NCI-H446 treated with DMSO at 0.1 percent for 48 hours (cell line): ENCODE results near the gene SEC14L2.
A peak's percentile ranks its signal among the peaks of the same experiment; 100 is the strongest.

ENCODE experiments used
- DNase-seq: peaks from one replicate; lab custom pipeline; 2025; lab: John Stamatoyannopoulos, UW

Gene SEC14L2

DNA sequence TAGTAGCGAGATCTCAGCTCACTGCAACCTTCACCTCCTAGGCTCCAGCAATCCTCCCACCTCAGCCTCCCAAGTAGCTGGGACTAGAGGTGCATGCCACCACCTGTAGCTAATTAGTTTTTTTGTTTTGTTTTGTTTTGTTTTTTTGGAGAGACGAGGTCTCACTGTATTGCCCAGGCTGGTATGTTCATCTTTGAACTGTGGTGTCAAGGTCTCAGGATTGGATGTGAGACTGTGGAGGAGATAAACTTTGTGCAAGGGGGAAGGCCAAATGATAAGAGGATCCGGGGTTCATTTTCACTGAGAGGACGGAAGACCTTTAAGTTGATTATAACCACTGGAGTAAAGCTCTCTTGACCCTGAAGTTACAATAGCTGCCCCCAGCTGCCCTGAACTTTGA lies 8.9 kb downstream of the SEC14L2 start:
- no peak for DNase-seq

DNA sequence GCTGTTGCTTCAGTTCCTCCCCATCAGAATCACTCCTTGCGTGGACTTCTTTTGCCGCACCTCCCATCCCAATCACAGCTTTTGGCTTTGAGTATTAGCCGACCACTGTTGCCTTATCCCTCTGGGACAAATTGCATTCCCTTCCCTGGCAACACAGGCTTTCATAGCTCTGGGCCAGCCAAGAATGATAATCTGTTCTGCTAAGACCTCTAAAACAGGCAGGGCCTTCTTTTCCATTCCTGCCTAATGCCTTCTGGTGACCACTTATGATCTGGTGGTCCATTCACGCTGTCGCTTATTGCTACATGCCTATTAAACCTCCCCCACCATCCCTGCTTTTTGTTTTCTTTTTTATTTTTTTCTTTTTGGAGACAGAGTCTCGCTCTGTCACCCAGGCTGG lies 9.6 kb downstream of the SEC14L2 start:
- DNase-seq: no peak

DNA sequence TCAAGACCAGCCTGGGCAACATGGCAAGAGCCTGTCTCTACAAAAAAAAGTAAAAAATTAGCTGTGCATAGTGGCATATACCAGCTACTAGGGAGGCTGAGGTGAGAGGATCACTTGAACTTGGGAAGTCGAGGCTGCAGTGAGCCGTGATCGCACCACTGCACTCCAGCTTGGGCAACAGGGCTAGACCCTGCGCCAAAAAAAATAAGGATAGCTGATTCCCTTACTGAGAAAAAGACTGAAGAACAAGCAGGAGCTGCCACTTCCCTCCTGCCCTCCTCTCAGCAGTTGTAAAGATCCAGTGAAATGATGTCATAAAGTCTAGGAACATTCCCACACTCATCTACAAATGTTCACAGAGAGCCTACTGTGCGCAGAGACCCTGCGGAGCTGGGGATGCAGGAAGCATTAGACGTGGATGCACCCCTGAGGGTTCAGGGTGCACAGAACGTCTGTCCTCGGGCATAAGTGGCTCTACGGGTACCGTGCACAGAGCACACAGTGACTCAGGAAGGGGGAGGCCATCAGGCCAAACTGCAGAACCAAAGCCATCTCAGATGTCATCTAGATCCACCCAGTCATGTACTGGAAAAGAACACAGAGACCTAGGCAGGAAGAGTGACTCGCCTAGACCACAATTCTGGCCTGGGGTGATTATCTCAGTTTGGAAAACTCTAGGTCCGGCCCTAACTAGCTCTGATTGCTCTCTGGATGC lies 11.7 kb downstream of the SEC14L2 start:
- no peak for DNase-seq

DNA sequence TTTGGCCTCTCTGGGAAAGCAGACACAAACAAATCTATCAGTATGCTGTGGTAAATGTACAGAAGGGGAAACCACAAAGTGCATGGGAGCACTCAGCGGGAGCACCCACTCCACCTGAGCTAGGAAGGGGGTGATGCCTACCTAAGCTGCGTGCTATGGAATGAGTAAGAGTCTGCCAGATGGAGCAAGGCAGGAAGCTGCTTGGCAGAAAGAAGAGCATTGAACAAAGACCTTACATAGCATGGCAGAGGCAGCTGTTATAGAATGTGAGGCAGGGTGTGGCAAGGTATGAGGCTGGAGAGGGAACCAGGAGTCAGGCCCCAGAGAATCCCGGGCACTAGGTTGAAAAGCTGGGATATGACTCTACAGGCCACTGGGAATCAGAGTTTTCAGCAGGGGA lies 15.0 kb downstream of the SEC14L2 start:
- DNase-seq: no peak

DNA sequence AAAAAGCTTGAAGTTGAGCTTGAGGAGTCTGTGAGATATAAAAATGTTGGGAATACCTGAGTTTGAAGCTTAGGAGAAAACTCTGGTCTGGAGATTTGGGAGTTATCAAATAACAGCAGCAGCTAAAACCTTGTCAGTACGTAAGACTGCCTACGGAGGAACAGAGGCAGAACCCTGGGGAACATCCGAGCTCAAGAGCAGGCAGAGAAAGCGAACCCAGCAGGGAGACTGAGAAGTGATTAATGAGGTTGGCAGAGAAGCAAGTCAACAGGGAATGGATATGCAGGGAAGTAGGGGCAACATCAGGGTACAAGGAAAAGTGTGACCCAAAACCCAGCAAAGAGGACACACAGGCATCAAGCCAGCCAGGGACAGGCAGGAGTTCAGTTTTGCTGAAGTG lies 16.2 kb downstream of the SEC14L2 start:
- no peak for DNase-seq

DNA sequence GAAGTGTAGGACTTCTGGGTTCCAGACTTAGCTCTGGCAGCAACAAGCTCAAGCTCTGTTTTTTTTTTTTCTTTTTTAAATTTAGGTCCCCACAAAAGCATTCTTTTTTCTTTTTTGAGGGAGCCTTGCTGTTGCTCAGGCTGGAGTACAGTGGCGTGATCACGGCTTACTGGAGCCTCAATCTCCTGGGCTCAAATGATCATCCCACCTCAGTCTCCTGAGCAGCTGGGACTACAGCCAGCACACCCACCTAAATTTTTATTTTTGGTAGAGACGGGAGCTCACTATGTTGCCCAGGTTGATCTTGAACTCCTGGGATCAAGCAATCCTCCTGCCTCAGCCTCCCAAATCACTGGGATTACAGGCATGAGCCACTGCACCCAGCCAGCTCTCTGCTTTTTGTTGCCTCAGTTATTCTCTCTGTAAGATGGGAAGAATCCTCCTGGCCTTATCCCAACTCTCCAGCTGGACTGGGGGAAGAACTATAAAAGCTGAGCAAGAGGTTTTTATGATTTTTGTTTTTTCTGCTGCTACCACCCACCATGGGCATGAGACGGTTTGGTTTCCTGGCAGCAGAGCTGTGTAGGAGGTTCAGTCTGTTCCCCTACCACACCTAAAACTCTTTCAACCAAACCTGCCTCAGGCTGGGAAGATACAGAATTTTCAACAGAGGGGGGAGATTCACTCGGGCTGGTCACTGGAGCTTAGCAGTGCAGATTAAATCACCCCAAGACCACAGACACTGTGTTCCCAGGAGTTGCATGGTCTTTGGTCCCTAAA lies 17.1 kb downstream of the SEC14L2 start:
- DNase-seq: no peak

DNA sequence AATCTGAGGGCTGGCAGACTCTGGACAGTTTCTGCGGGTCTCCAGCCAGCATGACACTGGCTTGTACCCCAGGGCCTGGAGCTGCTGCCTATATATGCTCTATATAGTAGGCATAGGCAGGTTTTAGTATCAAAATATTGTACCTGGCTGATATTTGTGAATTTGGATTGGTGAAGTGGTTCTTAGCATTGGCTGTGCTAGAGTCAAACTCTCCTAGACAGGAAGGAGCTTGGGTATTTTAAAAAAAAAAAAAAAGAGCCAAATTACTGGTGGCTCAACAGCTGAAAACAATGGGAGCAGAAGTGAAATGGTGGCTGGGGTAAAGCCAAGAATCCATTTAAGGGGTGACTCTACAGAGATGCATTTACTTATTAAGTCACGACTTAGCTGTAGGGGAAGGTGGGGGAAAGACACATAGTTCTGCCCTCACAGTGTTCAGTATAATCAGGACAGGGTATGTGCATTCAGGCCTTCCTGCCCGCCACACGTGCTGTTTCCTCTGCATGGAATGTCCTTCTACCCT lies 17.8 kb downstream of the SEC14L2 start:
- no peak for DNase-seq

DNA sequence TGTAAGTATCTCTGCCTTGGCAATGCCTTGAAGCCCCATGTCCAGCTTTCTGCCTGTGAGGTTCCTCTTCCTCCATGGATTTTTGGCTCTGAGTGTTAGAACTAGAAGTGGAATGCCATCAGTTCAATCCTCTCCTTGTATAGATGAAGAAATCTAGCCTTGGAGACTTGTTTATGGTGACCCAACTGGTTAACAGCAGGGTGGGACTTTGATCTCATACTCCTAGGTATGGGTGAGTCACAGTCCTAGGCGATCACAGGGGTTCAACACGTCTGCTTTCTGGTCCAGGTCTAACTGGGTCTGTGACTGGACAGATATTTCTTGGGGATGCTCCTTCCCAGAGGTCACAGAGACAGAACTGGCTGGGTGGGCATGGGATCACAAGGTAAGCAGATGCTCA lies 19.6 kb downstream of the SEC14L2 start:
- no peak for DNase-seq

DNA sequence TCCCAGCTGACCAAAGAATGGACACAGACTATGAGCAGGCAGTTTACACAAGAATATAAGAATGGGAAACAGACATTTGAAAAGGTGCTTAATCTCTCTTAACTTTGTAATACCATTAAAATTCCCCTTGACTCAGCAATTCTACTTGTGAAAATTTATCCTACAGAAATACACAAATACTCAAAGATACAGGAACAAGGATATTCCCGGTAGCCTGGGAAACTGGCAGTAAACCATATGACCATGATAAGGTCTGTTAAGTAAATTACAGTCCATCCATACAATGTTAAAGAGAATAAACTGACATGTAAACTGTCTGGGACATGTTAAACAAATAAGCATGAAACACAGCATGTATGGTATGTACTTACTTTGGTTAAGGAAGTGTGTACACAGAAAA lies 20.0 kb downstream of the SEC14L2 start:
- no peak for DNase-seq

DNA sequence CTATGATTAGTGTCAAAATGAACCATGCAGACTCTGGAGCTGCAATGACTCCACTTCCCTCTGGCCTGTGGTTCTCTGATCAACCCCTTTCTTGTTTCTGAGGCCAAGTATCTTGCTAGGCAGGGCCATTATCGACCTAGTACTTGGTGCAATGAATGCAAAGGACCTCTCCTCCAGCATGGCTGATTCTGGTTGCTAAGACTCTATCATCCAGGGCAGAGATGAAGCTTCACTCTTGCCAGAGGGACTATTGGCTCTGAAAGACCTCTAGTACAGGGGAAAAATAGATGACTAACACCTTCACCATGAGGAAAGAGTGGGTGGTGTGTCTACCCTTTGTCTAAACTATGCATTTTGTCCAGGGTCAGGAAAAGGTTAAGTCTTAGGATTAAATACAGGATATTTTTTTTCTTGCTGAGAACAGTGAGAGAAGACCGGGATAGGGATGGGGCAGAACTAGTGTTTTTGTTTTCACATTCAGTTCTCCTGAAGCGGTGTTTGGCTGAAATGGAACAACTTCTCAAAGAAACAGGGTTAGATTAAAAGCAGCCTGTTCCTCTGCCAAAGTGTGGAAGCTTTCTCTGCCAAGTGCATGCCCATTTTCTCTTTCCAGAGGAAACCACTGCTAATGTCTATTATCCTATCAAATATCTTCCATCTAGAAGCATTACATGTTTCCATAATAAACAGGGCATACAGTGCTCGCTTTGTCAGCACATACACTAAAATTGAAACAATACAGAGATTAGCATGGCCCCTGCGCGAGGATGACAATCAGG lies 23.7 kb downstream of the SEC14L2 start:
- no peak for DNase-seq

DNA sequence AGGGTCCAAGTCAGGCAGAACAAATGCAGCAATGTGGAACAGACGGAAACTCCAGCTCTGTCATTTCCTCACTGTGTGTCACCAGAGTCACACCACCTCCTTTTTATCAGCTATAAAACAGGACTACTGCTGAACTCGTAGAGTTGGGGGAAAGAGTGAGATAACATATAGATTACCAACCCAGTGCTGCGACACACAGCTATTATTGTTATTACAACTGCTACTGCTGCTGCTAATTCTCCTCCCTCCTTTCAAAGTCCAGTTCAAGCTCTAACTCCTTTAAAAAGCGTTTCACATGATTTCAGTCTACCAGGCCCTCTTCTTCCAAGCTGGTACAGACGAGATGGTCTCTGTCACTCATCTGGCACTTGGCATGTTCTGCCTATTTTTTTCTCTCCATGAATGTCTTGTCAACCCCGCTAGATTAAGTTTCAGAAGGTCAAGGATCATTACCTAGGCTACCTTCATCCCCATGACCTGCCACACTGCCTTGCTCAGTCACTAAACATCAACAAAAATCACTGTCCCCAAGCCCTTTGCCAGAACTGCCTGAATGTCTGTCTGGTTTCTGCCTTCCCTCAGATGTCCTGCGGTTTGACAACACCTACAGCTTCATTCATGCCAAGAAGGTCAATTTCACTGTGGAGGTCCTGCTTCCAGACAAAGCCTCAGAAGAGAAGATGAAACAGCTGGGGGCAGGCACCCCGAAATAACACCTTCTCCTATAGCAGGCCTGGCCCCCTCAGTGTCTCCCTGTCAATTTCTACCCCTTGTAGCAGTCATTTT lies 25.1 kb downstream of the SEC14L2 start:
- no peak for DNase-seq

DNA sequence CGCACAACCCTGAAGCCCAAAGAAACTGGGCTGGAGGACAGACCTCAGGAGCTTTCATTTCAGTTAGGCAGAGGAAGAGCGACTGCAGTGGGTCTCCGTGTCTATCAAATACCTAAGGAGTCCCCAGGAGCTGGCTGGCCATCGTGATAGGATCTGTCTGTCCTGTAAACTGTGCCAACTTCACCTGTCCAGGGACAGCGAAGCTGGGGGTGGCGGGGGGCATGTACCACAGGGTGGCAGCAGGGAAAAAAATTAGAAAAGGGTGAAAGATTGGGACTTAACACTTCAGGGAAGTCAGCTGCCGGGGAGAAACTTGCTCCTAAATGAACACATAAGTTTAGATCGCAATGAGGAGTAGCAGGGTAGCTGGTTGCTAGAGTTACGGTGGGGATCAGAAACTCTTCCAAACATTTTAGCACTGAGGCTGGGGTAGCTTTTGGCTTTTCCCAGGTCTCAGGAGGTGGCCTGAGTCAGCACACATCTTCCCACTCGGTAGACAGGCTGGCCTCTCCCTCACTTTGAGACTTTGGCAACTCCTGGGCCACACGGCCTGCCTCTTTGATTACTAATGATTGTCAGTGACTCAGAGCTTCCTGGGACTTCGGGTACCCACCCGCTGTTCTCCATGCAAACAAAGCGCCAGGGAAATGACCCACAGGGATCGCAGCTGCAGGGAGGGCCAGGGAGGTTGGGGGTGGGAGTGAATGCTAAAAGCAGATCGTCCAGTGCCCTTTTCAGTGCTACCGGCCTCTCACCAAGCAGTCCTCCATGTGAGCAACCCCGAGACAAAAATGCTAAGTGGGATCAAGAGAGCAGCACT lies 25.9 kb downstream of the SEC14L2 start:
- peak; percentile 56 for DNase-seq

DNA sequence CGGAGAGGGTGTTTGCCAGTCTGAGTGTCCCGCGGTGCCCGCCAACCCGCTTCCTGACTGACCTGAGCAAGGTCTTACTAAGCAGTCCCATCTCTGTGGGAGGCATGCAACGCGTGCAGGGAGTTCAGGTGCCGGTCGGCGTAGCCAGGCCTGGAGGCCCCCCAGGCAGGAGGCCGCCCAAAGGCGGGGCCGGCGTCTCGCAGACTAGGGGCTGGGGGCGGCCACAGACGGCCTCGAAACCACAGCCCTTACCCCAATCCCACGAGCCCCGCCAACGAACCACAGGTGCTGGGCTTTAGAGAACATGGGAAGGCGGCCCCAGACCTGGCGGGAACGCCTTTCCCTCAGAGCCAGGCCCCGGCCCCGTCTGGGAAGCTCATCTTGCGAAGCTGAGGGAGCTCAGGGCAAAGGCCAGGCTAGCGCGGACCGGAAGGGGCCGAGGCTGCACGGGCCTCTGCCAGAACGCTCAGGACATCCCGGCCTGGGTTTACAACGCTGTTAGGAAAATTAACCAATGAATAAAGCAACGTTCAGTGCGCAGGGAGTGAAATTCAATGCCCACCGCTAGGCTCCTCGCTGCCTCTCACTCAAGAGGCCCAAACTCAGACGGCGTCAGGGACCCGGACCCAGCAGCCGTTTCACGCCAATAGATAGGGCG lies 26.6 kb downstream of the SEC14L2 start:
- DNase-seq: no peak

DNA sequence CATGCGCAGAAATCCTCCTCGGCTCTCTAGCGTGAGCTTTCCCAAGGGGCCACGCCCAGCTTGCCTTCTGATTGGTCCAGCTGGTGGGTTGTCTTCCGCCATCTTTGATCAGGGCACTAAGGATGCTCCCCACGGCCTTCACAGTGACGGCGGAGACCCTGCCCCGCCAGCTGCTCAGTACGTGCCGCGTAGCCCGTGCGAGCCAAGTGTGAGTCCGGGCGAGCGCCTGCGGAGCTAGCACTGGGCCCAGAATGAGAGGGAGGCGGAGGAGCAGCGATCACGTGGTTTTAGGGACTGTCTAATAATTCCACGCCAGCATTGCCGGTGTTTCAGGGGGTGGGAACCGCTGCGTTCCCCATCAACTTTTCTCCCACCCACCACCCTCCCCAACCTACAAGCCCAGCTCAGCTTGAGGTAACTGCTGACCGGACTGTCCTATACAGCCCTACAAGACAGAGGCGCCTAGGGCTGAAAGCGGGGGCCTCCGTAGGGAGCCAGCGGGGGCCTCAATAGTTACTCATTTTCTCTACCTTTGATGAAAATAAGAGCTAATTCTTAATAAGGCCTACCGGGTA lies 27.2 kb downstream of the SEC14L2 start:
- peak; percentile 100 for DNase-seq

DNA sequence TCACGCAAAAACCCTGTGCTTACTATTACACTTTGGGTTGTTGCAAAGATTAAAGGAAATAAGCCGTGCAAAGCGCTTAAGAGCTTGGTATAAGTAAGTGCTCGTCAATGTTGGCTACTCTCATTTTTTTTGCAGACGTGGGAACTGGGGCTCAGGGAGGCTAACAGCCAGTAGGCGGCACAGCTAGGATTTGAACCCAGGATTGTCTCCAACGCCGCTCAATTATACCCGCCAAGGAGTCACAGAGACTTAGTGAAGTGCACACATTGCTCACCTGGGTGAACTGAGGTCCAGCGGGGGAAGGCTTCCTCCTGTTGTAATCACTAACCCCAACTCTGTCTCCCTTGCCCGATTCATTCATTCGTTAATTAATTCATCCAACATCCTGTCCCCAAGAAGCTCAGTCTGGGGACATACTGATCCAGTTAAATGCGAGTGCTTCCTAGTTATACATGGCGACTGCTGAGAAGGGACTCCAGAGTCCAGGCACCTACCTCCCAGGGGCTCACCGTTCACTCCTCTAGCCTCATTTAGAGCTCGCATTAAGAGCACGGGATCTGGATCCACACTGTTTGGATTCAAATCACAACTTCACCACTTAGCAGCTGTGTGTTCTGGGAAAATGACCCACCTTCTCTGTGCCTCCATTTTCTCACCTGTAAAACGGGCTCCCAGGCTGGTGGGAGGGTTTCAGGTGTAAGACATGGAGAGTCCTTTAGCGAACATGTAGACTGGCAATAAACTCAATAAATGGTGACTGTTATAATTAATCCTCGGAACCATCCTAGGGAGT lies 27.9 kb downstream of the SEC14L2 start:
- no peak for DNase-seq

DNA sequence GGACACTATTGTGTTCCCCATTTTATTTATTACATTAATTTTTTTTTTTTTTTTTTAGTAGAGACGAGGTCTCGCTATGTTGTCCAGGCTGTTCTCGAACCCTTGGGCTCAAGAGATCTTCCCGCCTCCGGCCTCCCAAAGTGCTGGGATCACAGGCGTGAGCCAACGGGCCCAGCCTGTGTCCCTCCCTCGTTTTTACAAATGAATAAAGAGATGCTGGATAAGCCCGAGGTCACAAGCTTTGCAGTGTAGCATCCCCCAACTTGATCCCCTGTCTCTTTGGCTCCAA lies 28.5 kb downstream of the SEC14L2 start:
- no peak for DNase-seq

DNA sequence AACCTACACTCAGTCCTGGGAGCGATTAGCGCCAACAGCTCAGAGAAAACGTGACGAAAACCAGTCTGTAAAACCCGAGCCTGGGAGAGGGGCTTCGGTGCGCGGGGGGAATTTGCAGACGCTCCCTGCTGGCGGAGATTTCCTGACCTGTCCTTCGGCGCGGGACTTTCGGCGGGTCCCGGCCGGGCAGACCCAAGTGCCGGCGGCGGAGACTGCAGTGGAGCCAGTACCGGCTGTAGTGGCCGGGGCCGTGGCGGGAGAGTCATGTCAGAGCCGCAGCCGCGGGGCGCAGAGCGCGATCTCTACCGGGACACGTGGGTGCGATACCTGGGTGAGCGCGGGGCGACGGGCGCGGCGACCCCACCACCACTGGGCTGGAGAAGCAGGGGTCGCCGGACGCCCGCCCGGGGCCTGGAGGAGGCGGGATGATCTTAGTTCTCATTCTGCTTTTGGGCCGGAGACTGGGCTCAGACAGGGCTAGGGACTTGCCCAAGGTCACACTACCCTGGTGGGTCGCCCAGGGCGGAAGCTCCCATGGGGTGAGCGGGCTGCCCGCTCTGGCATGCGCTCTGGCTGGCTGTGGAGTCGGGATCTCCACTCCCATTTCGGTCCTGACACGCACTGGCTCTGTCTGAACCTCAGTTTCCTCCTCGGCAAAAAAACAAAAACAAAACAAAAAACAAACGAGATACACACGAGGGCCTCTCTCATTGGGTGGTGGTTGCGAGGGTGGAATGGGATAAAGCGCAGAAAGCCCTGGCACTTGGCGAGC lies 29.0 kb downstream of the SEC14L2 start, which contains the start of gene MTFP1:
Gene MTFP1 (plus strand): TSS at position 153 of the 772 bp plus-strand sequence. CDS start 112 bp downstream, at position 265.
- DNase-seq: peak; percentile 77
